HPDE6-E6E7 (cell line): Measurements from ENCODE around the gene TRAF3IP1.
"Not testable (repeated sequence)": the region's sequence is repeated elsewhere in the genome, so short reads cannot be mapped to it uniquely, and the experiment has no call there.

Experiments
- DNase-seq: peaks from one replicate; pipeline ENCODE4 v3.0.0; 2011; ENCODE audit warnings: missing footprints; ENCODE audit errors: extremely low spot score

Gene TRAF3IP1

DNA sequence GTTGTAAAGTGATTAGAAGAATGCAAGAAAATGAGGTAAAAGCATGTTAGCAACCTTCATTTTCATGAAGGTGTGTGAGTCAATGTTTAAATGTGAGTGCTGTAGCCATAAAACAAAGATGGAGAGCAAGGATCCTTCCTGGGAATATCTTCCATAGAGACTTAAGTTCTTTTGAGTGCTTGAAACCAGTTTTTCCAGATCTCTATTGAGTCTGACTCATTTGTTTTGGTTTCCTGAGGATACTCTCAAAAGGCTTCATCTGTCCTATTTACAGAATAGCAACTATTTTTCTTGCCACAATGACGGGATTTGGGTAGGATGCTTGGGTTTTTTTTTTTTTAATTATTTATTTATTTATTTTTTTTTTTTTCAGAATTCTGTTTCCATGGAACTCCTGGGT, 60.5 kb downstream of the TRAF3IP1 start:
- peak; percentile 73 for DNase-seq

DNA sequence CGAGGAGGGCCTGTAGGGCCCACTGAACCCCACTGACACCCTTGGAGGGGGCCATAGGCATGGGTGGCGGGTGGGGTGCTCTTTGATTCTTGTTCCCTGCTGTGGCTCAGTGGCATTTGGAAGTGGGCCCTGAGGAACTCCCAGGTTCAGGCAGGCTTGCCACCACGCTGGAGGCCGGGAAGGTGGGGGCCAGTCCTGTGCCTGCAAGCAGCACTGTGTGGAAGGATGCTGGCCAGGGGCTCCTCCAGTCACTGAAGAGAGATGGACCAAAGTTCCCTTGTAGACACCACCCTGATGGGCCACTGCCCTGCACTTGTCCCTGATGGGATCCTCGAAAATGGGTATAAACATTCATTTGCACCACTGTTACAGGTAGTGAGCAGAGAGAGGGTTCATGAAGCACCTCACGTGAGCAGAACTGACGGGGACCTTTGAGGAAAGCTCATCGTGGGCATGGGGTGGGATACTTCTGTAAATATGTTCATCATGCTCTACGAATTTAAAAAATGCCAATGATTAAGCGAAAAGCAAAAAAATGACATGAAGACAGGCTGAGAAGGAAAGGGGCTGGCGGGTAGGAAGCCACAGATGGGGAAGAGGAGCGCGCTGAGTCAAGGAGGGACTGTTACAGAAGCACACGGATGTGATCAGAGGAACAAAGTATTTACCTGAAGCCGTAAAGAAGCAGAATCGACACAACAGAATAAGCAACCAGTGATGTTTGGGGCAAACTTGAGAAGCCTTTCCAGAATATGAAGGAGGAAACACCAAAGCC, 61.2 kb downstream of the TRAF3IP1 start:
- no peak for DNase-seq

DNA sequence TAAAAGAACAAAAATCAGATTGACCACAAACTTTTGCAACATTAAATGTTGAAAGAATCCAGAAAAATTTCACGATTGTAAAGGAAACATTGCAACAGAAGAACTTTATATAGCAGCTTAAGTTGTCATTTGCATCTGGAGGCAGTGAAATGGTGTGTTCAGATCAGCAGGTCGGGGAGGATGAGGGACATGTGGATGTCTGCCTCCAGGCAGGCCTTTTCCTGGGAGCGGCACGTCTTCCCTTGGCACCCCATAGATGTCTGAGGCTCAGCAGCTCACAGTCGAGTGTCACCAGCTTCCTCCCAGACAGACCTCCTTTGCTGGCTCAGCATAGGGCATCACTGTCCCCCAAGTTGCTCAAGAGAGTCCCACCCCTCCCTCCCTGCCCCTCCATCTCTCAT, 62.1 kb downstream of the TRAF3IP1 start:
- DNase-seq: no peak

DNA sequence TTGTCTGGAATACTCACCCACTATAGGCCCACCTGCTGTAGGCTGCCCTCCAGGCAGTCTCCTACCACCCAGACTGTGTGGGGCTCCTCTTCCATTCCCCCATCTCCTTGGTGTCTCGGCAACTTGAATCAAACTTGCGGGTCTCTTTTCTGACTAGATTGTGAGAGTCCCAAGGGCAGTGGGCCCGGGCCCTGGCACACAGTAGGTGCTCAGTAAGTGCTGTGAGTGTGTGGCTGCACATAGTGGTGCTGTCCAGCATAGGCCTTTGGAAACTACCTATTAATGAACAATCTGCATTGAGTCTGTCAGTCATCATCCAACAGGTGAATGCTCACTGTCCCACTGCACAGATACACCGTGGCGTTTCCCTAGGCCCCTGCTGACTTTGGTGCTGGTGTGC, 62.8 kb downstream of the TRAF3IP1 start:
- no peak for DNase-seq

DNA sequence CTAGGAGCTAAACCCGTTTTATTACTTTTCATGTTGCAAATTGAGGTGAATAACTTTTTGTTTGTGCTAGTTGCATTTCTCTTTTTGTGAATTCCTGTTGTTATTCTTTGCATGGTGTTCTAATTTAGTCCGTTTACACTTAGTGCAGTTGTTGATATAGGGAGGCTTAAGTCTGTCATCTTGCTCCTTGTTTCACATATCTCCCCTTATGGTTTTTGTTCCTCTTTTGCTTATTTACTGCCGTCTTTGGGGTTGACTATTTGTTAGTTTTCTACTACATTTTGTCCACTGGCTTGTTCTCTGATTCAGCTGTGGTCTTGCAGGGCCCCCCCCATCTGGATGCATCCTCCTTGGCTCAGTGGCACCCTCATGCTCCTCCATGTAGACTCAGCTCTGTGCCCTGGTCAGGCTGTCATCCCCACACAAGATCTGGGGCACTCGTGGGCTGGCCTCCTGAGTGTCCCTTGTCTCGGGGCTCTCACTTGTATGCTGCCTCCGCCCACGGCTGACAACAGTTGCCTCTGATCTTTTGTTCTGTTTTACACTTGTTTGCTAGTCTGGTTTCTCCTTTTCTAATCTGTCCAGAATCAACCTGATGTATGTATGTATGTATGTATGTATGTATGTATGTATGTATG, 63.5 kb downstream of the TRAF3IP1 start:
- DNase-seq: no peak

DNA sequence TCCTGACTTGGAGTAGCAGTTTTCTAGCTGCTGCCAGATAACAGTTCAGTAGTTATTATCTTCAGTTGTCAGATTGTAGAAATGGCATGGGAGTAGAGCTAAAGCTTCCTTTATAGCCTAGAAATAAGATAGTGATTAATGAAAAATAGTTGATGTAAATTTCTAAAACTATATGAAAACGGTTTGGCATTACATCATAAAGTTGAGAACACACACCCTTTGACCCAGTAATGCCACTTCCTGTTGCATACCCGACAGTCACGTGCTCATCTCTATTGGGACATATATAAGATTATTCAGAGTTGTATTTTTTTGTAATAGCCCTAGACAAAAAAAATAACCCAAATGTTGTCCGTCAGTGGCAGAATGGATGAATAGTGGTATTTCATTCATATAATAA, 67.0 kb downstream of the TRAF3IP1 start:
- no peak for DNase-seq

- no peak for DNase-seq
These were observed 68.5 kb downstream of the TRAF3IP1 start for GRCh38 chr2:238388794-238389193.

DNA sequence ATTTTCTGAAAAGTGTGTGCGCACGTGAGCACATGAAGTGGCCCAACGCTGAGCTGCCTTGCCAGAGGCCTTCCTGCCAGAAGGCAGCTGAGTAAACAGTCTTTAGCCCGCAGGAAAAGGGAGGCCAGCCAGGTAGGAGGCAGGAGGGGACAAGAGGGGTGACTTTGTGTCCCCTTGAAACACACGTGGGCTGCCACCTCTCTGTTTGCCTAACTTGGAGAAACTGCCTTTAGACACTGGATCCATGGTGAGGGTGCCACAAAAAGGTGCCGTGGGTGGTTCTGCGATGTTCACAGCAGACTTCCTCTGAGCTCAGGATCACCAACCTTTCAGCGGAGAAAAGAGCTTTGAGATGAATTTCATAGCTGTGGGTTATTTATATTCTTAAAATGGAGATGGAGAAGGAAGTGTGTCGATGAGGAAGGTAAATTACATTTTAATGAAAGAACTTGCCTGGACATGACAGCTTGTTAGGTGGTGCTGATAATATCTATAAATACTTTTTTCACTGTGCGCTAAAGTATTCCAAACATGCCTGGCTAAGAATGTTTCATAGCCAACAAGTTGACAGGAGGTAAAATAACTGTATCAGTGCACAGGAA, 69.8 kb downstream of the TRAF3IP1 start:
- peak; percentile 49 for DNase-seq

- no peak for DNase-seq
These were observed 70.8 kb downstream of the TRAF3IP1 start for GRCh38 chr2:238391042-238391689.

- no peak for DNase-seq
These were observed 76.3 kb downstream of the TRAF3IP1 start for GRCh38 chr2:238396663-238397062.

DNA sequence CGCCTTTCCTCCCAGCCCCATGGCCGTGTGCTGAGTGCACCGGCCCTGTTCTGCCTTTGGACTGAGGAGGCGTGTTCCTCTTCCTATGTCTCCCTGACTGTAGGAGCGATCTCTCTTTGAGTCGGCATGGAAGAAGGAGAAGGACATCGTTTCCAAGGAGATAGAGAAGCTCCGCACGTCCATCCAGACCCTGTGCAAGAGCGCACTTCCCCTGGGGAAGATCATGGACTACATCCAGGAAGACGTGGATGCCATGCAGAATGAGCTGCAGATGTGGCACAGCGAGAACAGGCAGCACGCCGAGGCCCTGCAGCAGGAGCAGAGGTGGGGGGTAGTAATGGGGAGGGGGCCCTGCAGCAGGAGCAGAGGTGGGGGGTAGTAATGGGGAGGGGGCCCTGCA, 77.0 kb downstream of the TRAF3IP1 start:
- no peak for DNase-seq

DNA sequence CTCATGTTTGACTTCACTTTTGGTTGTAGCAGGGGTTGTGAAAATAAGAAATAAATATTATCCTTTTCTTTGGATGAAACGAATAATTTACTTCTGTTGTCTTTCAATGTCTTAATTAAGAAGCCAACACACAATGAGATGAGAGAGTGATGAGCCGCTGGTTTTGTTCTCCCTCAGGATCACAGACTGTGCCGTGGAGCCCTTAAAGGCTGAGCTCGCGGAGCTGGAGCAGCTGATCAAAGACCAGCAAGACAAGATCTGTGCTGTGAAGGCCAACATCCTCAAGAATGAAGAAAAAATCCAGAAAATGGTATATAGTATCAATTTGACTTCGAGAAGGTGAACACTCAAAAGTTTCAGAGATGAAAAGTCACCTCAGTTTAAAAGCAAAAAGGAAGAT, 78.3 kb downstream of the TRAF3IP1 start:
- no peak for DNase-seq

- DNase-seq: no peak
These were observed 78.8 kb downstream of the TRAF3IP1 start for GRCh38 chr2:238399094-238399493.

GRCh38 chr2:238401551-238401950, 81.2 kb downstream of the TRAF3IP1 start:
- no peak for DNase-seq

DNA sequence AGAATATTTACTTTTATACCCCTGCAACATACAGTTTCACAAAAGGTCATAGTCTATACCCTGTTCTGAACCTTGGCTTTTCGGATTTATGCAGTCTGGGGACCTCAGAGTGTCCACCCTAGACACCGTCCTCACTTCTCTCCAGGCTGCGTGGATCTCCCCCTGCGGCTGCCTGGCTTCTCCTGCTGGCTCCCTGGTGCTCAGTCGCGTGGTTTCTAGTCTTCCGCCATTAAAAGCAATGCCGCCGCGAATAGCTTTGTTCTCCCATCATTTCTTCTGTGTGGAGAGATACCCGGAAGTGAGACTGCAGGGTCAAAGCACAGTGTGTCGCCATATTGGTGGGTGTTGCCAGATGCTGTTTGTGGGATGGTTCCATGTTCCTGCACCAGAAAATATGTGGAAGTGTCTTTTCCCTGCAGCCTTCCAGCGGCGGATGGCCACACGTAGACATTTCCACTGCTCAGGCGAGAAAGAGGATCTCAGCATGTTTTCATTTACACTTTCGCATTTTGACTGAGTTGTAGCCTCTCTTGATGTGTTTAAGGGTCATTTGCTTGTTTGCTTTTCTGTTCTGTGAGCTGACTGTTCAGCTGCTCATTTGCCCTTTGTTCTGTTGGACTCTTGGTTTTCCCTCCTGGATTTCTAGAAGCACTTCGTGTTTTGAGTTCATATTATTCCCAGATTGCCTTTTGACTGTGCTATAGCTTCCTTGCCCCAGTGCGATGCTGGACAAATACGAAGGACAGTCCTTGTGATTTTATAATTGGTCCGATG, 83.5 kb downstream of the TRAF3IP1 start:
- no peak for DNase-seq

- DNase-seq: no peak
These were observed 84.3 kb downstream of the TRAF3IP1 start for GRCh38 chr2:238404406-238405216.

DNA sequence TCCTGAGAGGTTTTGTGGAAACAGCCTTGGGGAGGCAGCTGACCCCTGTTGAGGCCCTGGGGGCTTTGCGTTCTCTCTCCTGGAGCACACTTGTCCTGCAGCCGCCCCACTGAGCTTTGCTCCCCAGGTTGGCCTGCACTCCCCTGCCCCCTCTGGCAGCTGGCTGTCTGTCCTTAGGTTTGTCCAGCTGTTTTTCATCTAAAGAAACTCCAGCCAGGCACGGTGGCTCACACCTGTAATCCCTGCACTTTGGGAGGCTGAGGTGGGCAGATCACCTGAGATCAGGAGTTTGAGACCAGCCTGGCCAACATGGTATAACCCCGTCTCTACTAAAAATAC, 84.9 kb downstream of the TRAF3IP1 start:
- not testable (repeated sequence) for DNase-seq

DNA sequence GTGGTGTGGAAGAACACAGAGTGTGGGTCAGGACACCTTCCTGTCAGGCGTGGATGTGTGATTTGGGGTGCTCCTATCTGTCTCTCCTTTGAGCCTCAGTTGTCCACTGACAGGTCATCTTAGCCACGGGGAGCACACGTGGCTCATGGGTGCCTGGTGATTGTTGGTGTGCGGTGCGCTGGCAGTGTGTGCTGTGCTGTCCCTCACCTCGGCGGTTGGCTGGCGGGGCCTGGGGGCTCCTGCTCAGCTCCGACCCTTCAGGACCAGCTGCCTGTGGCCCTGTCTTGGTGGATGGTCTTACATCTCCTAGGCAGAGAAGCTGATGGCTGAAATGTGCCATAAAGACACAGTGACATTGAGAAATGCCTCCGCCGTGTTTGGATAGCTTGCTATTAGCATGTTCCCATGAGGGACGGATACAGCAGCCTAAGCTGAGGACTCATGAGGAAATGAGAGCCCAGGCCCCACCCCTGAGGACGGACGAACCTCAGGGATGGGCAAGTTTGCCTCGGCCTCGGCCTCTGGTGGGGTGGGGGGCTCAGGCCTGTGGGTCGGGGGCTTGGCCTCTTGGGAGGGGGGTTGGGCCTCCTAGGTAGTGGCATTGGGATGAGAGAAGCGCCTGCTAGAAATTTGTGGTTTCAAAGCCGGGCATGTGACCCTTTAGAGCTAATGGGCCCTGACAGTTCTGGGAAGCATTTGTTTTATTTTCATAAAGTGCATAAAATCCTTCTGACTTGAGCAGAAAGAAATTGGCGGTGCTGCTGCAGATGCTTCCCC, 86.1 kb downstream of the TRAF3IP1 start:
- DNase-seq: no peak

GRCh38 chr2:238406998-238407285, 86.6 kb downstream of the TRAF3IP1 start:
- no peak for DNase-seq

DNA sequence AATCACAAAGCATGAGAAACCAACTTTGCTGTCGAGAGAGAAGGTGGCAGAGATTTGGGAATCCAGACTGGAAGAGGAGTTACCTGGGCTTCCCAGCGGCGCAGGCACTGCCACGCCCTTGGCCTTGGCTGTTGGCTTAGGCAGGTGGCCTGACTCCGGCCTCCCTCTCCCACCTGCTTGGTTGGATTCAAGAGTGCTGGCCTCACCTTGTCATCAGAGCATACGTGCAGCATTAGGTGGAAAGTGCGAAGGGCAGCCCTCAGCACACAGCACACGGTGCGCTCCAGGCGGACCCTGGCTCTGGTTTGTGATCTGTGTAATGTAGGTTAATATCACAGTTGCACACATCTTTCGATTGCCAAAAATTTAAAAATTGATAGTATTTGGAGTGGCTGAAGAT, 87.2 kb downstream of the TRAF3IP1 start:
- no peak for DNase-seq
